Activated CD4-positive, alpha-beta T cell treated with anti-CD3 and anti-CD28 coated beads, Interleukin-2, amount 50 U/mL, for 1 hour (primary cell): Measurements from ENCODE around the gene CBARP.

Experiments
- DNase-seq: peaks from one replicate; pipeline ENCODE4 v3.0.0-alpha.2; 2020

CBARP gene

DNA sequence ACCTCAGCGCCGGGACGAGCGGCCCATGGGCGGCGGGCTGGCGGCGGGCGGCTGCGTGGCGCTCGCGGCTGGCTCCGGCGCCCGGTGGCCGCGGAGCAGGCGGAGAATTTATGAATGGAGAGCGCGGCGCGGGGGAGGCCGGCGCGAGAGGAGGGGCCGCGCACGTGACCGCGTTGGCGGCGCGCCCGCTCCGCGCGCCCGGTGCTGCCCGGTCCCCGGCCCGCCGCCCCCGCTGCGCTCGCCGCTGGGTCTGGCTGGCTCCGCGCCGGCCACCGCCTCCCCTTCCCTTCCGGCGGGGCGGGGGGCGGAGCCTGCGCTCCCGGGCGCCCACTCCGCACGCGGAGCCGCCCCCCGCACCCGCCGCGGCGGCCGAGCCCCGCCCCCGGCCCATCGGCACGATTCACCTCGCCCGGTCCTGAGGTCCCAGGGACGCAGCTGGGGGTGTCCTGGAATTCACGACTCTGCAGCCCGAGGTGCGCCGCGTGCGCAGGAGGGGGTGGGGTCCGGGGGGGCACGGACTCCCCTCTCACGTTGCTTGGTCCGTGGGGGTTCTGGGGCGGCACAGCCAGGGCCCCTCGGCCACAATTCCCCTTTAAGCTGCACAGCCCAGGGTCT, at the start of gene CBARP:
Gene CBARP, minus strand, starts transcription at position 252 of the 615 bp plus-strand sequence. CDS start 1,905 bp downstream, outside the sequence.
- no peak for DNase-seq

DNA sequence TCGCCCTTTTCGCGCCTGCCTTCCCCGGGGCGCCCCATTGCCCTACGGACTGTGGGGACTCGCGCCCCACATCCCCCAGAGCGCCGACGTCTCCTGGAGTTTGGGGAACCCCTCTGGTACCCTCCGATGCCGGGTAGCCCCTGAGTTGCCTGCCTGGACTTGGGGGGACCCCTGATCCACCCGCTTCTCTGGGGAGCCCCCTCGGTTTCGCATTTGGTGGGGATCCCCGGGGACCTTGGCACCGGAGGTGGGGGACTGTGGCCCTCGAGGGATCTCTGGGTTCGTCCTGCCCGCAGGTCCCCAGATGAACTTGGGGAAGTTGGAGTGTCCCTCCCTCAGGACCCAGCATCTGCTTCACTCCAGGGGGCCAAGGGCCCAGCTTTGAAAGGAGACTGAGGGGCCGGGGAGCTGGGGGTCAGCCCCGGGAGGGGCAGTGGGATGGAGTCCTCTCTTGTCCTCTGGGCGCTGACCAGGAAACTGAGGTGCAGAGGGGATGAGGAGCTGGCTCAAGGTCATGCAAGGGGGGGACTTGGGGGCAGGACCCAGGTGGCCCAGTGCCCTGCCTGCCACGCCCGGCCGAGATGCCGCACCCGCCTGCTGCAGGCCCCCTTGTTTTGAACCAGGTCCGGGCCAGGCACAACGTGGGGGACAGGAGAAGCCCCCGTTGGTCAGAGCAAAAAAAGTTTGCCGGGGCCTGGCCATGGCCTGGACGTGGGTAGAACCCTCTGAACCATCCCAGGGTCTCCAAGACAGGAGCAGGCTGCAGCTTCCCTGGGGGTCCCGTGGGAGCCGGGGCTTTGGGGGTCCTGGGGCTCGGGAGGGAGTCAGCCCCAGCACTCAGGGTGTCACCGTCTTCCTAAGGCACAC, 48.9 kb upstream of the CBARP start:
- no peak for DNase-seq

GRCh38 chr19:1285737-1286360, 48.0 kb upstream of the CBARP start, which contains the start of gene EFNA2:
TSS of gene EFNA2 (plus strand) at chr19:1285873. CDS start at chr19:1286169, 296 bp downstream.
- no peak for DNase-seq

- DNase-seq: no peak
Observed at GRCh38 chr19:1284979-1285736, 47.4 kb upstream of the CBARP start.

DNA sequence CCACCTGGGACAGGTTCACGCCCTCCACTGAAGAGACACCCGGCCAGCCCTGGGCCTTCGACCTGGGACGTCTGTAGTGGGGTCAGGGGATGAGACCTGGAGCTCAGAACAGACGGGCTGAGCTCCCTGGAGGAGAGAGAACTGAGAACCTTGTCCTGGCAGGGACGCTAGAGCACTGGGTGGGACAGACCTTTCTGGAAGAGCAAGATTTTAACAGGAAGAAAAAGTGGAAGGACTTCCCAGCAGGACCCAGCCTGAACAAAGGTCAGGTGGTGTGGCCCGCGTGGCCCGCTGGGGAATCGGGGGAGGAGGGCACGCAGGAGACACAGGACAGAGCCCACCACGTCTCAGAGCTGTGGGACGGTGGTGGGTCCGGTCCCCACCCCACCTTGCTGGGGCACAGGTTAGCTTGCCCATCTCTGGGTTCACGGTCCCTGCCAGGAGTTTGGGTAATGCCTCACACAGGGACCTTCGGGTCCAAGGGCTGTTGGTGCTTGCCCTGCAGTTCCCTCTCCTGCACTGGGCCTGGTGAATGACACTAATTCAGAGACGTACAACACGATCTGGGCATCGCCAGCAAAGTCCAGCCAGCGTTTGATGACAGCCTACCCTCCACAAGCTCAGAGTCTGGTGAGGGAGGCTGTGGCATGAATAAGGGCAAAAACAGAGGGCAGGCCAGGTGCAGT, 46.6 kb upstream of the CBARP start:
- no peak for DNase-seq

- no peak for DNase-seq
Observed at GRCh38 chr19:1283917-1284292, 46.1 kb upstream of the CBARP start.

DNA sequence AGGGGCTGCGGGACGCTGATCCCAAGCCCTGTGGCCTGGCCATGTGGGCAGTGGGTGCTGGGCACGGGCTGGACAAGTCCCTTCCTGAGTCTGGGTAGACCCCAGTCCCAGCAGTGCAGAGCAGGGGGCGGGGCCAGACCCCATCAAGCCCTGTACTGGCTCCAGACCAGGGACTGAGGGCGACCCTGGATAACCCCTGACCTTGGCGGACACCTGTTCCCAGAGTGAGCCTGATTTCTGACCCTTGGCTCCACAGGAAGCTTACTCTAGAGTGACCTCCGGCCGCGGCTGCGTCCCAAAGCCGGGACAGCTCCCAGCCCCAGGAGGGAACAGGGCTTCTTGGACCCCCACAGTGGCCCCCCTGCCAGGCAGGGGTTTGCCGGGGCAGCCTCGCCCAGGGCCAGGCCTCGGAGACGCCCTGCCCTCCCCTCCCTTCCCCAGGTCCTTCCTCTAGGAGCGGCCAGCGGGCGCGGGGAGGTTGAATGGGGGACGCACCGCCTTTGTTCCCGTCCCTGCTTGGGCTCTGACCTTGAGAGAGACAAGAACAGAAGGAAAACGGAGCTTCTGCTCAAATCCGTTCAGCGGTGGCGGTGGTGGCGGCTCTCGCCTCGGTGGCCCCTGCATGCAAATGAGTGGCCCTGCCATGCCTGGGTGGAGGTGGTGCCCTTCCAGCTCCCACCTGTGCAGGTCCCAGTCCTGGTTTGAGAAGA, 45.6 kb upstream of the CBARP start:
- no peak for DNase-seq

DNA sequence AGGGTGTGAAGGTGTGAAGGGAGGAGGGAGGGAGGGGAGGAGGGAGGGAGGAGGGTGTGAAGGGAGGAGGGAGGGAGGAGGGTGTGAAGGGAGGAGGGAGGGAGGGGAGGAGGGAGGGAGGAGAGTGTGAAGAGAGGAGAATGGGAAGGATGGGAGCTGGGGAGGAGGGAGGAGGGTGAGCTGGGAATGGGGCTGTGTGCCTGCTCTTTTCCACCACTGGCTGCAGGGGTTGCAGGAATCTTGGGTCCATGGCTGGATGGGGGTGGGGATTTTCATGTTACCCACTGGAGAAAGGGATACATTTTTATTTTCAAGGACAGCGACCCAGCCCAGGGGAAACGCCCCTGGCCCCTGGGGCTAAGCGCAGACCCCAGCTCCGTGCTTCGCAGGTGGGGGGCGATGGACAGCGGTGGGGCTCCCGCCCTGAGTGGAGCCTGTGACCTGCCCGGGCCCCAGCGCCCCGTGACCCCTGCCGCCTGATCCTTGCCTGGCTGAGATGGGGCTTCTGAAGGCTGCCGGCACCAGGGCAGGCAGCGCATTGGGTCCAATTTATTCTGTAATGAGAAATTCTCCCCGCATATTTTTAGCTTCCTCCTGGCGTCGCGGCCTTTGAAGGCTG, 44.9 kb upstream of the CBARP start:
- no peak for DNase-seq

DNA sequence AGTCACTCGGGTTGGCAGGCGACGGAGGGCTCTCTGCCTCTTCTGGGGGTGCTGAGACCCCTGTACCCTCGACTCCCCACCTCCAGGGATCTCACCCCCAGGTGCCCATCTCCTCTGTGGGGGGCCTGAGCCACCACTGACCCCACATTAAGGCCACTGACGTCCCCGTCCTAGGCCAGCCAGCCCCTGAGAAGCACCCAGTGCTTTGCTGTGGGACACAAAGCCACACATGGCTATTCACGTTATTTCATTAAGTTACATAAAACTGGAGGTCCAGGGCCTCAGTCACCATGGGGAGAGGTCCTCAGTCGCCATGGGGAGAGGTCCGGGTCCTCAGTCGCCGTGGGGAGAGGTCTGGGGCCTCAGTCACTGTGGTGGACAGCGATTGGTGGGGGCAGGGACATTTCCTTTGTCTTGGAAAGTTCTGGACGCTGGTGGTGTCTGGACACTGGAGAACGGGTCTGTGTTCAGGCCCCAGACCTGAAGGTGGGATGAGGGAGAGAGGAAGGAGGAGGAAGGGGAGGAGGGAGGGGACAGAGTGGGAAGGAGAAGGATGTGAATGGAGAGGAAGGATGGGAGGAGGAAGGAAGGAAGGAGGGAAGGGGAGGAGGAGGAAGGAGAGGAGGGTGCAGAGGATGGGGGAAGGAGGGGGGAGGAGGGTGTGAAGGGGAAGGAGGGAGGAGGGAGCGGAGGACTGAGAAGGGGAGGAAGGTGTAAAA, 43.9 kb upstream of the CBARP start:
- no peak for DNase-seq

DNA sequence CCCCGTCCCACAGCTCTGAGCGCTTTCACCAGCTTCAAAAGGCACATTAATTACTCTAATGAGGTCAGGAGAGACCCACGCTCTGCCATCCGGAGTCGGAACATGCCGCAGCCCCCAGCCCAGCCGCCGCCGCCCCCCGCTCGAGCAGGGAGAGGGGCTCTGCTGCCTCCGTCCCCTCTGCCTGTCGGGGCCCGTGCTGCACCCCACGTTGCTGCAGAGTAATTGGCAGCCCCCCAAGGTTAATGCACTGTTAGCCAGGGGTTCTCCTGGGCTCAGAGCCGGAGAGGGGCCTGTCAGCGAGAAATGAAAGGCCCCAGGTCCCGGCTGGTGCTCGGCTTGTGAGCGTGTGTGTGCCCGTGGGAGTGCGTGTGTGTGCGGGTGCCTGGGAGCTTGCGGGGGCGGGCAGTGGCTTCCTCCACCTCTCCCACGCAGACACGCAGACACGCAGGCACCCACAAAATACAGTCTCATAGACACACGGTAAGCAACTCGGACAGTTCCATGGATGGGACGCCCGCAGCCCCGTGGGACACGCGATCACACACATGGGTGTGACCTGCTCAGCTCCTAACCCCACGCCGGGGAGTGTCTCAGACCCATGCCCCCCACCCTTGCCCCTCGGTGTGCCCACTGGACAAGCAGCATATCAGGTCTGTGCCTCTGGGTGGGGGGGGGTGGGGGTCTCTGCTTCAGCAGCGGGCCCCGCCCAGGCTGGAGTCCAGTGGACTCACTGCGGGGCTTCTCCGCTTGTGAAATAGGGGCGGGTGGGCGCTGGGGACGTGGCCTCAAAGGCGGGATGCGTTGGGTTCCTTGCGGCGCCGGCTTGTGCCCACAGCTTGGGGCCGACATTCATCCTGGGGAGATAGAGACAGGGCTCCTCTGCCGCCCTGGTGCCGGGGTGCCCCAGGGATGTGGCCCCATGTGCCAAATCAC, 43.1 kb upstream of the CBARP start:
- no peak for DNase-seq

DNA sequence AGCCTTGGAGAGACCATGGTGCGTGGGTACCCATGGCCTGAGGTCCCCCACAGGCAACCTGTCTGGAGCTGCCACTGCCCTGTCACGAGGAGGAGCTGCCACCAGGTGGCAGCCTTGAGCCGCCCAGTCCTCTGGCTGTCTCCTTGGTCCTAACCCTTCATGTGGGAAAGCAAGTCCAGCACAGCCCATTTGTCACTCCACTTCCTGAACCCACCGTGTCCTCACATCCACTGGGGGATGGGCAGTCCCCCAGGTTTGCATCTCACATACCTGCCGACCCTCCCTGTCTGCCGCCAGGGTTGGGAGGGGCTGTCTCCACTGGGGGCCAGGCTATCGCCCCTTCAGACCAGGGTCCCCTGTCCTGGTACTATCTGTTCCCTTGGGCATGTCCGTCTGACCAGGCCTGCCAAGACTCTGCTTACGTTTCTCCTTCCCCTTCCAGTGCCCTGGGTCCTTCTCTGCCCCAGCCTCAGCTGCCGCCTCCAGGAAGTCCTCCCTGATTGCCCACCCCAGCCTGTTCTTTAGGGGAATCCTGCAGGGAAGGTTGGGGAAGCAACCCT, 42.1 kb upstream of the CBARP start:
- peak; percentile 78 for DNase-seq

DNA sequence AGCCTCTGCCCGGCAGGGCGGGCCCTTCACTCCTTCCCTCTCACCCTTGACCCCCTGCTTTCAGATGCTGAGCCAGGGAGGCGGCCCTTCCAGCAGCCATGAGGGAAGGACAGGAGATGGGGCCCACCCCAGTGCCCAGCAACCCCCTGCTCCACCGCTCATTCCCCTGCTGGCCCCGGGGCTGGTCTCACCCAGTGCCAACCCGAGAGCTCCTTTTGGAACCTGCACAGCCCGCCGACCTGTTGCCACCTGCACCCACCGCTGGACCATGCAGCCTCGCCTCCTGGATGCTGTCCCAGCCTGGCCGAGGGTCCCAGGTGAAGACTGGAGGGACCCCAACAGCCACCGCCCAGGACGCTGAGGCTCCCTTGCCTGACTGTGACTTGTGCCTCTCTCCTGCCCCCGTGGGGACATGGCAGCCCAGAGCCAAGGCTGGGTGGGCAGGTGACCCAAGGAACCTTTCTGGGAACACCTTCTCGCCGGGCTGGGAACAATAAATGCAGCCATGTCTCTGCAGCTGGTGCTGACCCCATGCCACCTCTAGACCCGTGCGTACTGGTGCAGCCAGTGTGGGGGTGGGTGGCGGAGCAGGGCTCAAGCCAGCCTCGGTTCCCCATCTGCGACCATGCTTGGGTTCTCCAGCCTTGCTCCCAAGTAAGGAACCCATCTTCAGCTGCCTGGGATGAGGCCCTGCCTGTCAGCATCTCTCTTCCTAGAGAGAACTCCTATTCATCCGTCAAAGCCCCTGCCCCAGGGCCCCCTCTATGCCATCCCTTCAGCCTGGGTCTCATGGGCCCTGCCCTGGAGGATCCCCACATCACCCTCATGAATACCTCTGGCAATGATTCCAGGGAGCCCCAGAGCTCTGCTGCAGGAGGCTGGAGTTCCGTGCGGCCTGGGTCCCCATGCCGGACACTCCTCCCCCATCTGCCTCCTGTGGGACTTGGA, 41.2 kb upstream of the CBARP start:
- no peak for DNase-seq

DNA sequence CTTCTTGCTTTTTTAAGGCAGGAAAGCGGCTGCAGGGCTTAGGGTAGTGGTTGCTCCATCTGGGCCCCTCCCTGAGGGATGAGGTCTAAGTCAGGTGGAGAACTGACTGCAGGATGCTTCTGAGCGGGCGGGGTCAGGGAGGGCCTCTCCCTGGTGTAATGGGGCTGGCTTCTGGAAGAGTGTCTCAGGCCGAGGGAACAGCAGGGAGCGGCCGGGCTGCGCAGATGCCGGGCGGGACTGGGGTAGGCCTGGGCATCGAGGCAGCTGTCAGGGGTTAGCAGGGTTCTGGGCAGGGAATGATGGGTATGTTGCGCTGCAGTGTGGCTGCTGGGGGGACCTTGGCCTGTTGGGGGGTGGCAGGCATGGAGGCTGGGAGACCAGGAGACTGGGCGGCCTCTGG, 40.3 kb upstream of the CBARP start:
- DNase-seq: no peak

DNA sequence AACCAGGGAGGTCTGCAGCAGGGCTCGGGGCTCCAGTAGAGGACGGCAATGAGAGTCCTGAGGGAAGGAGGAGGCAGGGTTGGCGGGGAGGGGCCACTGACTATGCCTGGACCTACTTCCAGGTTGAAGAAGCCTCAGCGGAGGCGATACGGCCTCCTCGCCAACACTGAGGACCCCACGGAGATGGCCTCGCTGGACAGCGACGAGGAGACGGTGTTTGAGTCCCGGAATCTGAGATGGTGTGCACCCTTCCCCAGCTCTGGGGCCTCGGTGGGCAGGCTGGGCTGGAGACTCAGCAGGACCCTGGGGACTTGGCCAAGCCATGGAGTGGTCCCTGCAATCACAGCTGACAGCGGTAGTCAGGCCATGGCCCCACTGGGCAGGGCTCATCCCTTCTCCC, 39.3 kb upstream of the CBARP start:
- no peak for DNase-seq

DNA sequence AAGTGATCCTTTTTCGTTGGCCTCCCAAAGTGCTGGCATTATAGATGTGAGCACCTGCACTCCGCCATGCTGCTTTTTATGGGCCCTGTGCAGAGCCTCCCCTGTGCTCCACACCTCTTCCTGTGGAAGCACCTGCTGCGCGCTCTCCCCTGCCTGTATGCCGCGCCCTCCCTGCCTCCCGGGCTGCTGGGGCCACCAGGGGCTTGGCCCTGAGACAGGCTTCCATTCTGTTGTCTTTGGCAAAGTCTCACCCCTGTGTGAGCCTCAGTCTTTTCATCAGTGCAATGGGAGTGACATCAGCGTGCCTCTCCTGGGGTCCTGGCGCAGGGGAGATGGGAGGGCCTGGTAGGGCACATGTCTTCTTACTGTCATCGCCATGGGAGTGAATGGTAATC, 38.8 kb upstream of the CBARP start:
- no peak for DNase-seq

DNA sequence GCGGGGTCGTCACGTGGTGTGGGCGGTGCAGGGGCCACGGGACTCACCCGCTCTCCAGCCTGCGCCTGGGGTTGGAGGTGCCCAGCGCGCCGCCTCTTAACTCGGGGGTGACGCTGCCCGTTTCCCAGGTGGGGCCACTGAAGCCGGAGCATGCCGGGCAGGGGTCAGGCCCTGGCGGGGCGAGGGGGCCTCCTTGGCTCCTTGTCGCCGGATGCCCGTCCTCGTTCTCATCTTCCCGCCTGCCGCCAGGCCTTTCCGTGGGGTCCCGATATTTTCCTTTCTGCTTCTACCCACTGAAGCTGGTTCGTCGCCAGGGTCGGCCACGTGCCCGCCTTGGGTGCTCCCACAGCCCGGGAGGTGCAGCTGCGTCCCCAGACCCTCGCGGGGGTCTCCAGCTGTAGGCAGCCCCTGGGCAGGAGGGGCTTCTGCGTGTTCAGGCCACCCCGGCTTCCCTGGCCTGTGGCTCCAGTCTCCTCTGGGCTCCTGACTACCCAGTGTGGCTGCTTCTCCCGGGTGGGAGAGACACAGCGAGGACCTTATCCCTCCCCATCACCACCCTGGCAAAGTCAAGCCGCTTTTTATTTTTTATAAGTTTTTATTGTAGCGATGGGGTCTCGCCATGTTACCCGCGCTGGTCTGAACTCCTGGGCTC, 38.3 kb upstream of the CBARP start:
- DNase-seq: no peak

GRCh38 chr19:1275260-1275975, 37.6 kb upstream of the CBARP start, which contains the start of gene FAM174C:
TSS of gene FAM174C (plus strand) at chr19:1275530. CDS start at chr19:1275550, 20 bp downstream.
- peak; percentile 92 for DNase-seq
